Lung (tissue), 12 donors: ENCODE data around the gene MSRB3. TPM values are rescaled to one million over a fixed set of nuclear protein-coding genes. Genes with fewer than 3 reads are reported as not detected.
A peak's percentile ranks its signal among the peaks of the same experiment; 100 is the strongest.
"Not testable (repeated sequence)": the region's sequence is repeated elsewhere in the genome, so short reads cannot be mapped to it uniquely, and the experiment has no call there.

Source experiments
- ATAC-seq: fragments of 200-7000 bp; cut with Tn5 transposase; one replicate; pipeline ENCODE4 v1.9.1; 2020; ENCODE audit warnings: moderate number of reproducible peaks; ENCODE audit not compliant: insufficient read depth, low FRiP score
- DNase-seq, 3 donors: peaks; one replicate each; pipeline ENCODE4 v3.0.0-alpha.2; 2013 to 2017
- H3K27ac ChIP-seq, 2 donors: one replicate each; pipeline ENCODE4 v1.5.1; 2013; ENCODE audit warnings: mild to moderate bottlenecking in 2 of 2, moderate library complexity in 2 of 2, control low read depth in 1 of 2, inconsistent platforms in 1 of 2, low read depth in 1 of 2, low read length in 1 of 2
- H3K27me3 ChIP-seq, 3 donors: one replicate each; pipeline ENCODE4 v1.5.1; 2013; ENCODE audit warnings: low read length in 2 of 3; ENCODE audit not compliant: control insufficient read depth in 3 of 3, insufficient read depth in 3 of 3
- H3K36me3 ChIP-seq, 4 donors: one replicate each; pipeline ENCODE4 v1.5.1; 2013; ENCODE audit warnings: low read length in 4 of 4, mild to moderate bottlenecking in 1 of 4, moderate library complexity in 1 of 4; ENCODE audit not compliant: control insufficient read depth in 4 of 4, insufficient read depth in 4 of 4
- H3K4me1 ChIP-seq, 5 donors: one replicate each; pipeline ENCODE4 v1.5.1; 2013; ENCODE audit warnings: low read length in 5 of 5, mild to moderate bottlenecking in 2 of 5, moderate library complexity in 1 of 5; ENCODE audit not compliant: control insufficient read depth in 5 of 5, insufficient read depth in 5 of 5
- H3K4me3 ChIP-seq: one replicate; pipeline ENCODE4 v1.5.1; 2013; ENCODE audit warnings: mild to moderate bottlenecking, control low read depth, moderate library complexity
- H3K9ac ChIP-seq, 2 donors: one replicate each; pipeline ENCODE4 v1.5.1; 2013; ENCODE audit warnings: low read length in 2 of 2, control low read depth in 1 of 2; ENCODE audit not compliant: insufficient read depth in 1 of 2
- H3K9me3 ChIP-seq, 4 donors: one replicate each; pipeline ENCODE4 v1.5.1; 2013; ENCODE audit warnings: low read length in 3 of 4, mild to moderate bottlenecking in 1 of 4, moderate library complexity in 1 of 4; ENCODE audit not compliant: control insufficient read depth in 4 of 4, insufficient read depth in 3 of 4
- CTCF ChIP-seq: IDR thresholded peaks from 2 replicates; pipeline ENCODE4 v1.5.1; 2012; ENCODE audit warnings: mild to moderate bottlenecking; ENCODE audit errors: control extremely low read depth, extremely low read depth
- WGBS, 2 donors: extraction: QIAGEN DNeasy Blood & Tissue Kit; methylation state at CpG; one replicate each; pipeline ENCODE4 v1.1.7; 2013; 5-methylcytosine and 5-hydroxymethylcytosine counted together
- polyA plus RNA-seq, 2 donors: library from polyadenylated mRNA; stranded (reverse); fragments of 200-250 nt; gene quantifications; one replicate each; pipeline ENCODE4 v1.2.1, GENCODE V29; 2013
- total RNA-seq, 2 donors: library from RNA; depleted of rRNA in 1 of 2; stranded (reverse); fragments of >200 nt in 1 of 2; gene quantifications; one replicate each; pipeline ENCODE4 v1.2.1, GENCODE V29; 2014 to 2021
- donor health status: control.
- donor health status: control.
- donor health status: Bipolar disorder and iron deficiency.
- donor health status: healthy.
- donor health status: DM: yes; HTN: yes; CAD: no.

MSRB3 gene
- total and polyA plus RNA-seq, 4 donors: 11.5 to 41.5 (median 28.3) TPM

- H3K9ac ChIP-seq: no peak overlapping the region
Observed at GRCh38 chr12:65313719-65314317, 35.3 kb downstream of the MSRB3 start.

GRCh38 chr12:65315238-65315637, 36.8 kb downstream of the MSRB3 start:
- H3K9me3 ChIP-seq, H3K4me1 ChIP-seq, H3K9ac ChIP-seq, DNase-seq, H3K36me3 ChIP-seq, H3K27me3 ChIP-seq, H3K27ac ChIP-seq, ATAC-seq, H3K4me3 ChIP-seq: not testable (repeated sequence)
- 97 to 98% methylated on average over 12 of the region's 12 CpGs for WGBS, 2 donors

More at GRCh38 chr12:65313719-65314317, 35.3 kb downstream of the MSRB3 start:
- H3K27ac ChIP-seq: no peak overlapping the region
- 45 to 49% methylated on average over 2 of the region's 2 CpGs for WGBS, 2 donors
- no peak overlapping the region for H3K4me3 ChIP-seq
- ATAC-seq (no peak), DNase-seq (peak in 2 of 3 donors; percentile 55 to 61)
- H3K36me3 ChIP-seq: peaks cover 0 to 3% (median 0%) of the 10 kb centered on the region in 4 donors
- H3K27me3 ChIP-seq: no peaks in the 10 kb centered on the region
- H3K9me3 ChIP-seq: no peaks in the 10 kb centered on the region
- peaks cover 0 to 5% (median 0%) of the 10 kb centered on the region in 5 donors for H3K4me1 ChIP-seq
- TF ChIP-seq CTCF: no peak

- Histone ChIP-seq H3K4me1 (peaks cover 0 to 4% (median 2%) of the 10 kb centered on the region in 5 donors), H3K4me3 (no peak overlapping the region), H3K27ac (no peak overlapping the region), H3K27me3 (no peaks in the 10 kb centered on the region), H3K9me3 (no peaks in the 10 kb centered on the region), H3K9ac (no peak overlapping the region), H3K36me3 (no peaks in the 10 kb centered on the region)
- no peak for DNase-seq
- no peak for ATAC-seq
- WGBS, 2 donors: 72 to 84% methylated on average over 4 of the region's 4 CpGs
- no peak for TF ChIP-seq CTCF
Observed at GRCh38 chr12:65318186-65318685, 39.8 kb downstream of the MSRB3 start.

- peak in 1 of 3 donors; percentile 68 for DNase-seq
- no peaks in the 10 kb centered on the region for H3K36me3 ChIP-seq
- no peak overlapping the region for H3K9ac ChIP-seq
- H3K27ac ChIP-seq: no peak overlapping the region
- TF ChIP-seq CTCF: no peak
- H3K9me3 ChIP-seq: no peaks in the 10 kb centered on the region
- ATAC-seq: peak; percentile 72
- no peaks in the 10 kb centered on the region for H3K27me3 ChIP-seq
- H3K4me1 ChIP-seq: peaks cover 0 to 3% (median 2%) of the 10 kb centered on the region in 5 donors
- 64 to 80% methylated on average over 3 of the region's 3 CpGs for WGBS, 2 donors
- H3K4me3 ChIP-seq: no peak overlapping the region
Observed at GRCh38 chr12:65319688-65320200, 41.3 kb downstream of the MSRB3 start.
